ENCODE measurements around the gene ZSCAN10.

DNA sequence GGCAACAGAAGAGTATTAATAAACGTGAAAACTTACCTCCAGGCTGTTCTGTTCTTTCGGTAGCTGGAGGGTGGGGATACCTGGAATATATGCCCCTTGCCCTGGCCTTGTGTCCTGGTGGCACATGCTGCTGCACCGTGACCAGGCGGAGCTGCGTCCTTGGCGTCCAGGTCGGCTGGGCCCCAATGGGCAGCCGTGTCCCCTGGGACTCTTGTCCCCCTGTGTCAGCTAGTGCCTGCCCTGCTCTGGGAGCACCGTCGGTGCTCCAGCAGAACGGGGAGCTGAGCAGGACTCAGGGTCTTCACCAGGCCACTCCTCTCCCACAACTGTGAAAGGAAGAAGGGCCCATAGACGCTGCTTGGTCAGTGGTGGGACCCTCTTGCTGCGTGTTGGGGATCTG is 43.7 kb upstream of the ZSCAN10 start:
- no peak for TF ChIP-seq EP300 (IDR thresholded peaks at IDR 0.05)
- no peak for TF ChIP-seq POLR2AphosphoS5 (IDR thresholded peaks at IDR 0.05)
